Fibroblast of lung (primary cell): ENCODE results near the gene C10orf67. TPM values are rescaled to one million over a fixed set of nuclear protein-coding genes. Genes with fewer than 3 reads are reported as not detected.

Experiments used
- DNase-seq, 2 donors: peaks; one replicate each; pipeline versions ENCODE4 v3.0.0 to v3.0.0-alpha.2; 2010; ENCODE audit warnings: low read depth in 2 of 2
- H2AFZ ChIP-seq: 2 replicates; pipeline ENCODE4 v1.5.1; 2012; ENCODE audit warnings: low read length, control low read depth, inconsistent platforms
- H3K27ac ChIP-seq: 2 replicates; pipeline ENCODE4 v1.5.1; 2011; ENCODE audit warnings: low read length, control low read depth; ENCODE audit not compliant: insufficient read depth
- H3K27me3 ChIP-seq: 2 replicates; pipeline ENCODE4 v1.5.1; 2011; ENCODE audit warnings: mild to moderate bottlenecking, low read length; ENCODE audit not compliant: control insufficient read depth, insufficient read depth
- H3K36me3 ChIP-seq: 2 replicates; pipeline ENCODE4 v1.5.1; 2011; ENCODE audit warnings: low read length; ENCODE audit not compliant: control insufficient read depth, insufficient read depth
- H3K4me1 ChIP-seq: 2 replicates; pipeline ENCODE4 v1.5.1; 2011; ENCODE audit warnings: low read length; ENCODE audit not compliant: control insufficient read depth, insufficient read depth; ENCODE audit errors: extremely low read depth
- H3K4me2 ChIP-seq: 2 replicates; pipeline ENCODE4 v1.5.1; 2011; ENCODE audit warnings: low read length, control low read depth; ENCODE audit not compliant: insufficient read depth; ENCODE audit errors: extremely low read depth
- H3K4me3 ChIP-seq, 4 experiments: fragments of 200-600 bp in 1 of 4; sonication (generic) in 1 of 4; replicated peaks in 1 of 4; 2 replicates each; pipeline ENCODE4 v1.5.1; 2011 to 2016; ENCODE audit warnings: low read length in 4 of 4, low read depth in 3 of 4, mild to moderate bottlenecking in 3 of 4, control low read depth in 2 of 4, inconsistent platforms in 1 of 4, mixed read lengths in 1 of 4; ENCODE audit not compliant: insufficient read depth in 1 of 4; ENCODE audit errors: control extremely low read depth in 1 of 4
- H3K79me2 ChIP-seq: 2 replicates; pipeline ENCODE4 v1.5.1; 2012; ENCODE audit warnings: mild to moderate bottlenecking, low read length, inconsistent platforms; ENCODE audit not compliant: control insufficient read depth, insufficient read depth
- H3K9ac ChIP-seq: 2 replicates; pipeline ENCODE4 v1.5.1; 2011; ENCODE audit warnings: mild to moderate bottlenecking, low read length, control low read depth; ENCODE audit not compliant: insufficient read depth
- H3K9me3 ChIP-seq: 2 replicates; pipeline ENCODE4 v1.5.1; 2012; ENCODE audit warnings: low read depth, low read length; ENCODE audit not compliant: control insufficient read depth, insufficient read depth
- H4K20me1 ChIP-seq: 2 replicates; pipeline ENCODE4 v1.5.1; 2011; ENCODE audit warnings: low read length; ENCODE audit not compliant: control insufficient read depth, insufficient read depth; ENCODE audit errors: extremely low read depth
- CTCF ChIP-seq, 2 donors: IDR thresholded peaks in 1 of 2; conservative IDR thresholded peaks in 1 of 2; 1 replicate in 1 of 2; 2 replicates in 1 of 2; pipeline ENCODE4 v1.5.1; 2011 to 2012; ENCODE audit warnings: low read length in 2 of 2, control low read depth in 1 of 2, inconsistent platforms in 1 of 2, low read depth in 1 of 2, mild to moderate bottlenecking in 1 of 2
- EZH2 ChIP-seq: IDR thresholded peaks from 2 replicates; pipeline ENCODE4 v1.5.1; 2012; ENCODE audit warnings: low read length, control low read depth, mild to moderate bottlenecking; ENCODE audit errors: missing control alignments
- polyA plus RNA-seq, 2 donors: library from polyadenylated mRNA; depleted of rRNA in 1 of 2; stranded (reverse) in 1 of 2; unstranded in 1 of 2; fragments of >200 nt; gene quantifications; 2 replicates each; pipeline ENCODE4 v1.2.1, GENCODE V29; 2011 to 2012; ENCODE audit warnings: missing spikeins in 1 of 2
- total RNA-seq: library from RNA; depleted of rRNA; stranded (reverse); fragments of >200 nt; gene quantifications from 2 replicates; pipeline ENCODE4 v1.2.1, GENCODE V29; 2014

Gene C10orf67
- total and polyA plus RNA-seq, 2 donors (not counting 1 experiment from before 2014, with no cell fraction given) = under 0.01 to 0.16 TPM

- TF ChIP-seq CTCF (conservative IDR thresholded peaks at IDR 0.05 in 1 of 2, IDR thresholded peaks at IDR 0.05 in 1 of 2; ENCODE audit: low read depth in 1 of 2, low read length in 2 of 2) = no peak
- no peak for TF ChIP-seq EZH2
- H3K4me1 ChIP-seq = no peaks in the 10 kb centered on the region
- H3K9me3 ChIP-seq = no peaks in the 10 kb centered on the region
- no peak overlapping the region for H2AFZ ChIP-seq
- no peaks in the 10 kb centered on the region for H4K20me1 ChIP-seq
- H3K79me2 ChIP-seq = no peaks in the 10 kb centered on the region
- no peak for DNase-seq
- no peaks in the 10 kb centered on the region for H3K27me3 ChIP-seq
- H3K27ac ChIP-seq = no peak overlapping the region
- H3K9ac ChIP-seq = no peak overlapping the region
- H3K36me3 ChIP-seq = no peaks in the 10 kb centered on the region
- H3K4me2 ChIP-seq = no peak overlapping the region
- no peak overlapping the region for H3K4me3 ChIP-seq
Measured at GRCh38 chr10:23284674-23285335, 59.8 kb downstream of the C10orf67 start.

GRCh38 chr10:23284155-23284554, 60.4 kb downstream of the C10orf67 start:
- no peak for DNase-seq

DNA sequence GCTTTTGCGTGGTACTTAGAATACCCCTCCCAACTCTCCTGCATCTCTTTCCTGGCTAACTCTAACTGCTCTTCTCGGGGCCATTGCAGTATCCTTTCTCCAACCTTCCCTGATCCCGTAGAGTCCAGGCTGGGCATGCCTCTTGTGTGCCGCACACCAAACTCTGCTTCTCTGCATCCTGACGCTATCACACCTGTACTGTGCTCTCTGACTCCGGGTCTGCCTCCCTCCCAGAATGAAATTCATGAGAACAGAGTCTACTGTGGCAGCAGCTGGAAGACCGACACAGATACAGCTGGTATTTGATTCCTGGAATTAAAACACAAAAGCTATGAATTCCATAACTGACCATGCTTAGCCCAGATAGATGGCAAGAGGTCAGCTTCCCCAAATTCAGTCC, 60.9 kb downstream of the C10orf67 start:
- Histone ChIP-seq H3K27ac (no peak overlapping the region), H3K9me3 (no peaks in the 10 kb centered on the region), H3K27me3 (no peaks in the 10 kb centered on the region), H2AFZ (no peak overlapping the region), H3K36me3 (no peaks in the 10 kb centered on the region), H3K79me2 (no peaks in the 10 kb centered on the region), H3K4me2 (no peak overlapping the region), H3K9ac (no peak overlapping the region), H4K20me1 (no peaks in the 10 kb centered on the region), H3K4me3 (no peak overlapping the region), H3K4me1 (no peaks in the 10 kb centered on the region)
- TF ChIP-seq EZH2 (no peak), CTCF (conservative IDR thresholded peaks at IDR 0.05 in 1 of 2, IDR thresholded peaks at IDR 0.05 in 1 of 2; ENCODE audit: low read depth in 1 of 2, low read length in 2 of 2) (no peak)
- no peak for DNase-seq

More at GRCh38 chr10:23284155-23284554, 60.4 kb downstream of the C10orf67 start:
- Histone ChIP-seq H3K27ac (no peak overlapping the region), H3K27me3 (no peaks in the 10 kb centered on the region), H3K4me1 (no peaks in the 10 kb centered on the region), H3K9ac (no peak overlapping the region), H2AFZ (no peak overlapping the region), H3K4me3 (no peak overlapping the region), H3K9me3 (no peaks in the 10 kb centered on the region), H3K4me2 (no peak overlapping the region), H3K36me3 (no peaks in the 10 kb centered on the region), H4K20me1 (no peaks in the 10 kb centered on the region), H3K79me2 (no peaks in the 10 kb centered on the region)
- TF ChIP-seq CTCF (conservative IDR thresholded peaks at IDR 0.05 in 1 of 2, IDR thresholded peaks at IDR 0.05 in 1 of 2; ENCODE audit: low read depth in 1 of 2, low read length in 2 of 2) = no peak
- no peak for TF ChIP-seq EZH2
